ENCODE data around the gene PCCA.

Gene PCCA

GRCh38 chr13:100525453-100526317, 436.8 kb downstream of the PCCA start:
- DNase-seq (ENCODE audit: insufficient read length, low spot score) (no peak), FAIRE-seq (no peak)
- TF ChIP-seq CTCF (IDR thresholded peaks at IDR 0.05; ENCODE audit: insufficient read depth, missing control alignments) = no peak

DNA sequence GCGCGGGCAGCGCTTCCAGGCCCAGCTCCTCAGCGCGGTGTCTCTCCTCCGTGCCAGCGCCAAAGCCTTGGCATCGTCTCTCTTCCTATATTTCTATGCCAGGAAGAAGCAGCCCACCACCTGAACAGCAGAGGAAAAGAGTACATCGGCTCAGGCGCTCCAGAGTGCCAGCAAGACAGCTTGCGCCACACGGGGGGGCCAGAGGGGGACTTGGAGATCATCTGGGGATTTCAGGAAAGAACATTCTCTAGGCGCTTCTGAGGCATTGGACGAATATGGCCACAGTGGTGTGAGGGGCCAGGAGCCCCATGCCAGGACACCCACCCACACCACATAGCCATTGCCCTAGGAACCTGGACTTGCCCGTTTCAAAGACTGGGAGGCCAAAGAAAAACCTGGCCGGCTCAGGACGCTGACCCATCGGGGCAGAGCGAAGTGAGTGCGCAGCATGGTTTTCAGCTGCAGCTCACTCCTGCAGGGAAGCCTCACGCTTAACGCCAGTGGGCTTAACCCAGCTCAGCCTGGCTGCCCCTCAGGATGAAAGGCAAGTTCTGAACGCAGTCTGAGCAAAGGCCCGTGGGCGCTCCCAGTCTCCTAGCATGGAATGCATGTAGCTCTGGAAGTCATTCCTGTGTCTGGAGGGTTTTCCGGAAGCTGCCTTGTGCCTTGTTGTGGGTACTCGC, 437.6 kb downstream of the PCCA start:
- peak; percentile 82 for DNase-seq (ENCODE audit: insufficient read length, low spot score)
- TF ChIP-seq CTCF (IDR thresholded peaks at IDR 0.05; ENCODE audit: insufficient read depth, missing control alignments) = peak; percentile 21
- FAIRE-seq = no peak

DNA sequence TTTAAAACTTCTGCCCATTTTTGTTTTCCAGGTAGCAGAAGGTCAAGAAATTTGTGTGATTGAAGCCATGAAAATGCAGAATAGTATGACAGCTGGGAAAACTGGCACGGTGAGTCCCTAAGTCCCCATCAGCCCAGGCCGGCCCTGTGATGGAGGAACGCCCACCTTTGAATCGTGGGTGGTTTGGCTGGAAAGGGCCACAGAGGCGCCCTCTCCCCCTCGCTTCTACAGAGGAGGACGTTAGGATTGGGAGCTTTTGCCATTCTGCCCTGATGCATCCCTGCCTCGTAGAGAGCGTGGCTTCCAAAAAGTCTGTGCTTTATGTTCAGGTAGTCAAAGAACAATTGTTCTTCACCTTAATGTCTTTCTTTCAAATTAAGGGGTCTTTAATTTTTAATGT, 438.8 kb downstream of the PCCA start:
- FAIRE-seq (no peak), DNase-seq (ENCODE audit: insufficient read length, low spot score) (no peak)
- no peak for TF ChIP-seq CTCF (IDR thresholded peaks at IDR 0.05; ENCODE audit: insufficient read depth, missing control alignments)

DNA sequence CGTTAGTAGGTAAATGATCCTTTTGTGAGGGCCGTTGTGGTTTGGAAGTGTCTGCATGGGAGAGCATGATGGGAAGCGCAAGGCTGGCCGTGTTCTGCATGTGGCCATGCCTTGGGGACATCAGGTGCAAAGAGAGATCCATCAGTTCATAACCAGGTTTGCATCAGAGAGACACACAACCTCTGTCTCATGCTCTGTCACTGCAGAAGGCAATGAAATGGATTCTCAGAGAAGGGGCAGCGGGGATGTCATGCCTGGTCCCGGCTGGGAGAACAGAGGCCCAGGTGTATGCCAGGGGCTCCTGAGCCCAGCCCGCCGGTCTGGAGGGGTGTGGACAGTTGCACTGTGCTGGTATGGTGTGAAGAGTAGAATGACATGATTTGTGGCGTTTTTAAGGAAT, 439.5 kb downstream of the PCCA start:
- DNase-seq (ENCODE audit: insufficient read length, low spot score) (no peak), FAIRE-seq (no peak)
- no peak for TF ChIP-seq CTCF (IDR thresholded peaks at IDR 0.05; ENCODE audit: insufficient read depth, missing control alignments)

DNA sequence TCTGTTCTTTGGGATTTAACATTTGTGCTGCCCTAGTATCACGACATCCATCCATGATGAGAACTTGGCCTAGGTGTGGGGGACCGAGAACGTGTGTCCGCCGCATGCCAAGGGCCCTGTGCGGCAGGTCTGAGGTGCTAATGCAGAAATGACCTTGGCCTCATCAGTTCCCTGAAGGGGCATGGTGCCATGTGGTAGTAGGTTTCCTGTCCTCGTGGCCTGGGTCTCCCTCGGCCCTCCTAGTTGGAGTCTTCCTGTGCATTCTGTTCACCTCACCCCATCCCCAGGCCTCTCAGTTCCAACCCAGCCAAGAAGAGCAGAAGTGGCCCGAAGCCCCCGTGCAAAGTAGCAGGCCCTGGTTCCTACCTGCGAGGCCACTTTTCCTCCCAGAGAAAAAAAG, 439.9 kb downstream of the PCCA start:
- no peak for FAIRE-seq
- DNase-seq (ENCODE audit: insufficient read length, low spot score) = no peak
- TF ChIP-seq CTCF (IDR thresholded peaks at IDR 0.05; ENCODE audit: insufficient read depth, missing control alignments) = no peak

- DNase-seq (ENCODE audit: insufficient read length, low spot score) (no peak), FAIRE-seq (no peak)
- no peak for TF ChIP-seq CTCF (IDR thresholded peaks at IDR 0.05; ENCODE audit: insufficient read depth, missing control alignments)
Measured at GRCh38 chr13:100529666-100530377, 440.9 kb downstream of the PCCA start.

All from D721Med (cell line).